ENCODE data around the gene NOXO1. TPM values are rescaled to one million over a fixed set of nuclear protein-coding genes. Genes with fewer than 3 reads are reported as not detected.
A peak's percentile ranks its signal among the peaks of the same experiment; 100 is the strongest.
"Not testable (repeated sequence)": the region's sequence is repeated elsewhere in the genome, so short reads cannot be mapped to it uniquely, and the experiment has no call there.

The NOXO1 gene
- total RNA-seq, 1 donor from 2014 or later, result 1.5 TPM

- peaks cover 30% of the 10 kb centered on the region for H3K4me1 Mint-ChIP-seq (ENCODE audit: low read depth)
- H3K9me3 Mint-ChIP-seq (ENCODE audit: low read depth), result no peaks in the 10 kb centered on the region
- no peak for TF ChIP-seq CTCF (IDR thresholded peaks at IDR 0.05; ENCODE audit: unreplicated experiment)
- H3K36me3 Mint-ChIP-seq (ENCODE audit: insufficient read depth), result peaks cover 16% of the 10 kb centered on the region
- DNase-seq (ENCODE audit: low spot score, unreplicated experiment), result peak; percentile 99
- peak within 1 kb of the TSS; percentile 88 for H3K4me3 Mint-ChIP-seq (ENCODE audit: low read depth)
- no peaks in the 10 kb centered on the region for H3K27me3 Mint-ChIP-seq
- H3K27ac Mint-ChIP-seq, result peak within 1 kb of the TSS; percentile 97
Observed at GRCh38 chr16:1964506-1965395, 16.5 kb downstream of the NOXO1 start, which contains the start of gene RPS2. RPS2 (minus strand) TSS chr16:1964826; CDS start chr16:1964625, 201 bp downstream.

DNA sequence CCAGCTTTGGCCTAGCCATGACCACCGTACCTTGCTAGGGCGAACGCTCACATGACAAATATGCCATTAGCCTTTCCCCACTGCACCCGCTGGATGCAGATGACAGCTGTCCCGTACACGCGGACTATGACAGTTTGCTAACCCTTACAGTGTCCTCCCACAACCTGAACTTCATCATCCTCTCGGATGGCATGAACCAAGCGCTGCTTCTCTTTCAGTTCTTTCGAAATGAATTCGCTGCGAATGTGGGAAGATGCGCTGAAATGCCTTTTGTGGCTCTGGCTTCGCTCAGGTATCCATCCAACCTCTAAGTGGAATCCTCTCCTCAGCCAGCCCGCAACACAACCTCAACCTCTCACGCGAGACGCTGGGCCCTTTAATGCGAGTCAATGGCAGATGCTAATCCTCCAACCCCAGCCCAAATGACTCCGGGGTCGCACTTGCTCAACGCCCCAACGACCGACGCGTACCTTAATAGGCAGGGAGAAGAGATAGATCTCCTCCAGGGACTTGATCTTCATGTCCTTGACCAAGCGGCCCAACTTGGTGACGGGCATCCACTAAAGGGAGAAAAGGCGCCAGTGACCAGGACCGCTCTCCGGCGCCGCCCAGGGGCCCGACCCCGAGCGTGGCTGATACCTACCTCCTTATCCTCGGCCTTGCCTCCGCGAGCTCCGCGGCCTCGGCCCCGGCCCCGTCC, 17.3 kb downstream of the NOXO1 start:
- no peaks in the 10 kb centered on the region for H3K27me3 Mint-ChIP-seq

GRCh38 chr16:1962161-1963153, 18.8 kb downstream of the NOXO1 start:
- Mint-ChIP-seq H3K27ac (peak overlapping the region; percentile 86), H3K4me1 (ENCODE audit: low read depth) (peaks cover 30% of the 10 kb centered on the region), H3K36me3 (ENCODE audit: insufficient read depth) (peaks cover 16% of the 10 kb centered on the region), H3K4me3 (ENCODE audit: low read depth) (peak overlapping the region; percentile 88)
- H3K27me3 Mint-ChIP-seq; DNase-seq (ENCODE audit: low spot score, unreplicated experiment); H3K9me3 Mint-ChIP-seq (ENCODE audit: low read depth): not testable (repeated sequence)

More for the DNA sequence above, 17.3 kb downstream of the NOXO1 start:
- peaks cover 30% of the 10 kb centered on the region for H3K4me1 Mint-ChIP-seq (ENCODE audit: low read depth)
- peak overlapping the region; percentile 77 for H3K27ac Mint-ChIP-seq
- no peak for DNase-seq (ENCODE audit: low spot score, unreplicated experiment)
- no peaks in the 10 kb centered on the region for H3K9me3 Mint-ChIP-seq (ENCODE audit: low read depth)
- H3K36me3 Mint-ChIP-seq (ENCODE audit: insufficient read depth), result peaks cover 16% of the 10 kb centered on the region
- peak; percentile 22 for TF ChIP-seq CTCF (IDR thresholded peaks at IDR 0.05; ENCODE audit: unreplicated experiment)
- peak overlapping the region; percentile 88 for H3K4me3 Mint-ChIP-seq (ENCODE audit: low read depth)

- TF ChIP-seq CTCF (IDR thresholded peaks at IDR 0.05; ENCODE audit: unreplicated experiment), result no peak
- Mint-ChIP-seq H3K36me3 (ENCODE audit: insufficient read depth) (peaks cover 16% of the 10 kb centered on the region), H3K27me3 (peaks cover 3% of the 10 kb centered on the region), H3K4me3 (ENCODE audit: low read depth) (peak overlapping the region; percentile 14), H3K27ac (no peak overlapping the region), H3K4me1 (ENCODE audit: low read depth) (peaks cover 30% of the 10 kb centered on the region), H3K9me3 (ENCODE audit: low read depth) (no peaks in the 10 kb centered on the region)
- no peak for DNase-seq (ENCODE audit: low spot score, unreplicated experiment)
Observed at GRCh38 chr16:1961651-1962067, 19.6 kb downstream of the NOXO1 start.
